HG03342 (cell line): ENCODE data around the gene RBM12.

Experiments
- ATAC-seq: cut with Tn5 transposase; IDR thresholded peaks from one replicate; pipeline ENCODE4 v1.9.1; 2021; ENCODE audit warnings: mild to moderate bottlenecking, moderate library complexity; ENCODE audit not compliant: unreplicated experiment

RBM12 gene

GRCh38 chr20:35654415-35654814 is 10.3 kb downstream of the RBM12 start:
- ATAC-seq: no peak

- ATAC-seq: no peak
Measured at GRCh38 chr20:35653893-35654292, 10.8 kb downstream of the RBM12 start.

- no peak for ATAC-seq
Measured at GRCh38 chr20:35653430-35653734, 11.3 kb downstream of the RBM12 start.

- ATAC-seq: no peak
Measured at GRCh38 chr20:35652641-35653429, 11.9 kb downstream of the RBM12 start.

GRCh38 chr20:35651958-35652357 is 12.7 kb downstream of the RBM12 start:
- no peak for ATAC-seq

GRCh38 chr20:35650632-35651031 is 14.1 kb downstream of the RBM12 start:
- no peak for ATAC-seq

DNA sequence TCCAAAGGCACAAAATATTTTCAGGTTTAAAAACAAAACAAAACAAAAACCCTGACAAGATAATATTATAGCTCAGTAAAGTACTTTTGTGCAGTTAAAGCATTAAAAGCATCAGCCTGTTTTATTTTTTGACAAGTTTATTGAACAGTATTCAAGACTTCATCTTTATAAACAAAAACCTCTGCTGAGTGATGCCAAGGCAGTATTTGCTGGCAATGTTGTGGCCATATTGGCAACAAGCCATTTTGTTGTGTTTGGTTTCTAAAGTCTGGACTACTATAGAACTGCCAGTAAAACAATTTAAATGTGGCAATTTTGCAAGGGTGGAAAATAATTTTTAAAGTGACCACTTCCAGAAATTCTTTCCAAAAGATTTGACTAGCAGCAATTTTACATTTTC is 15.9 kb downstream of the RBM12 start:
- no peak for ATAC-seq

DNA sequence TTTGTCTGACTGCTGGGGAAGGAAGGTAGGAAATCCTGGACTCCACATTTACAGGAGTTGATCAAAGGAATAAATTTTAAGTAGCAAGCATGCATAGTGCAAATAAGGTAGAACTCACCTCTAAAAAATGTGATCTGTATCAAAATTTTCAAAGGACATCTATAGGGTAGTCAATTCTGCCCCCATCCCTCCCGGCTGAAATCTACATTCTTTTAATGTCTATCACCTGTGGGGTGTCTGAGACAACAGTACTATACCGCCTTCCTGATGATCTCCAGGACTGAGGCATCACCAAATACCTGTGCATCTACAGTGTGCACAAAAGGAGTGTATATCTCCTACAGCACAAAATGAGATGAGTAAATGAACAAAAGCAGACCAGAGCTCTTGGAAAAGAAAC is 19.9 kb downstream of the RBM12 start:
- ATAC-seq: no peak

GRCh38 chr20:35643045-35643444 is 21.7 kb downstream of the RBM12 start:
- no peak for ATAC-seq

DNA sequence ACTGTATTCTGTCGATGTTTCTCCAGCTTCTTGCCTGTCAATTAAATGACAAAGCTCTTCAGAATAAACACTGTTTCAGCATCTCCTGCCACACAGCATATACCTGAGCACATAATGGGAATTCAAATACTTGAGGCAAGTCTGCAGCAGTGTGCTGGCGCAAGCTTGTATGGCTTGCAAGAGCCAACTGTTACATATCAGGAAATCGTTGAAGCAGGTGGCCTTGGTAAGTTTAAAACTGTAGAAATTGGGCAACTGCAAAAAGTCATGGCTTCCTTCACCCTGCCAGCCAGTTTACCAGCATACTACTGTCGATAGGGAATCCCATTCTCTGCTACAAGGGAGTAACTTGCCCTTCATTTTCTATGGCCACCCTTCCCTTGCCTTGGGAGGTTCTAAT is 23.0 kb downstream of the RBM12 start:
- no peak for ATAC-seq

GRCh38 chr20:35640724-35641123 is 24.0 kb downstream of the RBM12 start:
- ATAC-seq: no peak

- no peak for ATAC-seq
Measured at GRCh38 chr20:35638751-35639150, 25.9 kb downstream of the RBM12 start.

- no peak for ATAC-seq
Measured at GRCh38 chr20:35637276-35637675, 27.4 kb downstream of the RBM12 start.

GRCh38 chr20:35636095-35636494 is 28.6 kb downstream of the RBM12 start:
- ATAC-seq: no peak

- ATAC-seq: no peak
Measured at GRCh38 chr20:35635652-35636051, 29.0 kb downstream of the RBM12 start.

DNA sequence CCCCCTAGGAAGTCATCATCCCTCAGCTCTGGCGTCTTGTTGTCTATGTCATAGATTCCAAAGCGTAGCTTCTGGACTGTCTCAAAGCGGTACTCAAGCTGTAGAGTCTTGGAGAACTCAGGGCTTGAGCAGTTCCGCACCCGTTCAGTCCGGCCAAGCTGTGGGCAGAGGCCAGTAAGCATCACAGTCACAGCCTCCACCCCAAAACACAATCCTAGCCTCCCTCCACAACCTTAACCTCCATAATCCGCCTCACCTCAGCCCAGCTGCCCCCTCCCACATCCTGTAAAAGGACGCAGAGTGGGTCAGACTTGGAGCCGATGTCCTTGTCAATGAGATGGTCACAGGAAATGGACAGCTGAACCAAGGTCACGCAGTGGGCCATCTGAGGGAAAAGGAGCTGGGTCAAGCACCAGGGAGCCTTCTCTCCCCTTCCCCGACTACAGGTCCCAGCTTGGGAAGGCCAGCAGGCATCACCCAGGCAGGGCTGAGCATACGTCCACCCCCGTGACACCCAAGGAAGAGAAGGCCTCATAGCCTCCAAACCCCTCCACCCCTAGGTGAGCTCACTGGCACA is 32.1 kb downstream of the RBM12 start:
- no peak for ATAC-seq

- no peak for ATAC-seq
Measured at GRCh38 chr20:35630636-35631035, 34.1 kb downstream of the RBM12 start.

DNA sequence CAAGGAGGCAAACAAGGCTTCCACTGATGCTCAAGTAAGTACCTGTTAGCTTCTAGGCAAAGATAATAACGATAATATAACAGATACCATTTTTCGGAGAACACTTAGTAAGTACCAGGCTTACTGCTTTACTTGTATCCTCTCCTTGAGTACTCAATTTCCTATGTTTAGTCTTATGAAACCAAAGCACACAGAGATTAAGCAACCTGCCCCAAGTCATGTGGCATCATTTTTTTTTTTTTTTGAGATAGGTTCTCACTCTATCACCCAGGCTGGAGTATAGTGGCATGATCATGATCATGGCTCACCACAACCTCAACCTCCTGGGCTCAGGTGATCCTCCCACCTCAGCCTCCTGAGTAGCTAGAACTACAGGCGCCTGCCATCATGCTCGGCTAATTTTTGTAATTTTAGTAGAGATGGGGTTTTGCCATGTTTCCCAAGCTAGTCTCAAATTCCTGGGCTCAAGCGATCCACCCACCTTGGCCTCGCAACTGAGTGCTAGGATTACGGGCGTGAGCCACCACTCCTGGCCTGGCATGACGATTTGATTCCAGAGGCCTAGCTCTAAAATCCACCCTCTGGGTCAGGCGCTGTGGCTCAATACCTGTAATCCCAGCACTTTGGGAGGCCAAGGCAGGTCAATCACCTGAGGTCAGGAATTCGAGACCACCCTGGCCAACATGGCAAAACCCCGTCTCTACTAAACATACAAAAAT is 35.1 kb downstream of the RBM12 start:
- ATAC-seq: no peak

DNA sequence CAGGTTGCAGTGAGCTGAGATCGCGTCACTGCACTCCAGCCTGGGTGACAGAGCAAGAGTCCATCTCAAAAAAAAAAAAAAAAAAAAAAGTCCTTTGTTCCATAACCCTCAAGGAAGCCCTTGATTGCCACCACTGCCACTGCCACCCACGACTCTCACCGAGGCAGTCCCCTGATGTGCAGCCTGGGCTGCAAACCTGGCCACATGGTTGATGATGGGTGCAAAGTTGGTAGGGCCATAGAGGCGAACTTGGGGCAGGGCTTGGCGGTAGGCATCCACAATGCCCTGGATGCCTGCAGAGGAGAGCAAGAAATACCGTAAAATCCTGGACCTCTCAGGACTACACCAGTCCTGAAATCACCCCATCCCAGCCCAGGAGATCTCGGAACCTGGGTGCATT is 37.6 kb downstream of the RBM12 start:
- no peak for ATAC-seq

GRCh38 chr20:35626386-35627001 is 38.2 kb downstream of the RBM12 start:
- ATAC-seq: no peak

DNA sequence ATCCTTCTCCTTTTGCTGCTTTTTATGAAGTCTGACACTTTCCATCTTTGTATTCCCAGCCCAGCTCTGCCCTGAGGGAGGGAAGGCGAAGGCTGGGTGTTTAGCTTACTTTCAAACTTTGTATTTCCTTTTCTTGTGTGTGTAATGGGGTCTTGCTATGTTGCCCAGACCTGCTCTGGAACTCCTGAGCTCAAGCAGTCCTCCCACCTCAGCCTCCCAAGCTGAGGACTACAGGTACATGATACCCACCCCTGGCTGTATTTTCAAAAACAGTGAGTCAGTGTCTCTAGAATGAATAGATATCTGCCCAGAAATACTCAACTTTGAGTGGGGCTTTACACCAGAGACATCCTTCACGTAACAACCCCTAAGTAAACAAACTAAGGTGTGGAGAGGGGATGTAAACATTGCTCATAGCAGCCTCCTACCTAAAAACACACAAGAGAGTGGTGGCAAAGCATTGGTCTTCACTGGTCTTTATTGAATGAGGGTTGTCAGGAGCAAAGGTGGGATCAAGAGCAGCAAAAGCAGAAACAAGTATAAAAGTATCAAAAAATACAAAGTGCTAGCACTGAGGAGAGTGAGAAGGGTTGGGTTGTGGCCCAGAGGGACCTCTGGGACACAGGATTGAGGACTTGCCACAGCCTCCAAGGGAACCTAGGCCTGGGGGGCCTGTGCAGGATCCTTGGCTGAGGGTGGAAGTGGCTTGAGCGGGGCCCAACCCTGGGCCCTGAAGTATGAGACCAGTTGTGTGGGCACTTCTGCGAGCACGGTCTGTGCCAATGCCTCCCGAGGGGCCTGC is 38.9 kb downstream of the RBM12 start:
- no peak for ATAC-seq
